Non-pigmented ciliary epithelial cell (primary cell): ENCODE results near the gene BRWD1.

Experiments
- DNase-seq: peaks from one replicate; pipeline ENCODE4 v3.0.0-alpha.2; 2010; ENCODE audit warnings: low read depth

The BRWD1 gene

GRCh38 chr21:39197448-39198233 lies 115.8 kb downstream of the BRWD1 start:
- DNase-seq: no peak

- DNase-seq: no peak
Observed at GRCh38 chr21:39196838-39197237, 116.6 kb downstream of the BRWD1 start.

- no peak for DNase-seq
Observed at GRCh38 chr21:39196310-39196709, 117.1 kb downstream of the BRWD1 start.

- no peak for DNase-seq
Observed at GRCh38 chr21:39193380-39193779, 120.1 kb downstream of the BRWD1 start.

- DNase-seq: no peak
Observed at GRCh38 chr21:39189857-39190604, 123.4 kb downstream of the BRWD1 start.

- DNase-seq: no peak
Observed at GRCh38 chr21:39188521-39189139, 124.8 kb downstream of the BRWD1 start.

- no peak for DNase-seq
Observed at GRCh38 chr21:39187141-39187540, 126.3 kb downstream of the BRWD1 start.

- DNase-seq: no peak
Observed at GRCh38 chr21:39186676-39187075, 126.8 kb downstream of the BRWD1 start.

GRCh38 chr21:39185157-39185556 lies 128.3 kb downstream of the BRWD1 start:
- no peak for DNase-seq

- no peak for DNase-seq
Observed at GRCh38 chr21:39184050-39184980, 129.1 kb downstream of the BRWD1 start.

- peak; percentile 70 for DNase-seq
Observed at GRCh38 chr21:39183272-39184049, 130.0 kb downstream of the BRWD1 start, which contains the start of gene PSMG1. PSMG1 (minus strand) TSS chr21:39183451; CDS start chr21:39183385, 66 bp downstream.

- no peak for DNase-seq
Observed at GRCh38 chr21:39182484-39183271, 130.8 kb downstream of the BRWD1 start.

- no peak for DNase-seq
Observed at GRCh38 chr21:39182016-39182415, 131.4 kb downstream of the BRWD1 start.

- no peak for DNase-seq
Observed at GRCh38 chr21:39181205-39181818, 132.1 kb downstream of the BRWD1 start.

GRCh38 chr21:39180429-39181019 lies 132.9 kb downstream of the BRWD1 start:
- no peak for DNase-seq

- no peak for DNase-seq
Observed at GRCh38 chr21:39178421-39178820, 135.0 kb downstream of the BRWD1 start.

- no peak for DNase-seq
Observed at GRCh38 chr21:39176271-39176709, 137.1 kb downstream of the BRWD1 start.

GRCh38 chr21:39175665-39176064 lies 137.8 kb downstream of the BRWD1 start:
- DNase-seq: no peak

- DNase-seq: no peak
Observed at GRCh38 chr21:39175154-39175553, 138.3 kb downstream of the BRWD1 start.
